HCT116 (cell line): ENCODE data around the gene TTYH1. TPM values are rescaled to one million over a fixed set of nuclear protein-coding genes. Genes with fewer than 3 reads are reported as not detected.

ENCODE experiments used
- ATAC-seq: fragments of 200-7000 bp; cut with Tn5 transposase; 2 replicates; pipeline ENCODE4 v1.9.1; 2020; ENCODE audit warnings: mild to moderate bottlenecking, moderate library complexity
- BruUV-seq: library from RNA; stranded (reverse); fragments of 400-500 nt; replicated peaks from 2 replicates; lab custom pipeline; 2021; lab: Mats Ljungman, UMichigan
- CTCF ChIA-PET: fragments of 300-600 bp; sonication (Branson Sonifier 250); formaldehyde crosslinking; loops from one replicate; lab custom pipeline; 2021; ENCODE audit warnings: antibody characterized with exemption; lab: Charles Lee
- POLR2A ChIA-PET: fragments of 300-600, 350-600 bp; sonication (Branson Sonifier 250); formaldehyde crosslinking; loops from one replicate; lab custom pipeline; 2021; ENCODE audit warnings: antibody characterized with exemption; lab: Charles Lee
- RAD21 ChIA-PET, 2 experiments: fragments of 300-600 bp; sonication (Branson Sonifier 250); formaldehyde crosslinking; loops; one replicate each; lab custom pipeline; 2023; ENCODE audit warnings: low total read pairs in 2 of 2; ENCODE audit not compliant: uncharacterized antibody in 2 of 2, unreplicated experiment in 2 of 2, low non-redundant PET in 1 of 2; lab: Charles Lee
- DNase-seq: peaks from one replicate; pipeline ENCODE4 v3.0.0-alpha.2; 2010; ENCODE audit warnings: low read depth, low spot score
- H2AFZ ChIP-seq: fragments of 200-600 bp; shearing (Covaris generic), sonication (generic); 2 replicates; pipeline ENCODE4 v1.6.1; 2017; ENCODE audit warnings: low read depth, mixed run types, mixed read lengths, antibody characterized with exemption, low read length; ENCODE audit not compliant: poor library complexity, severe bottlenecking
- H3K27ac ChIP-seq: 2 replicates; pipeline ENCODE4 v1.5.1; 2012; ENCODE audit warnings: low read depth, low read length
- H3K27me3 ChIP-seq: fragments of 200-600 bp; sonication (generic); 2 replicates; pipeline ENCODE4 v1.6.1; 2016; ENCODE audit warnings: mixed run types, low read length, mixed read lengths; ENCODE audit not compliant: insufficient read depth
- H3K36me3 ChIP-seq, 2 experiments: fragments of 200-500 bp in 1 of 2; fragments of 200-600 bp in 1 of 2; sonication (Bioruptor generic) in 1 of 2; sonication (generic) in 1 of 2; 2 replicates each; pipeline versions ENCODE4 v1.5.1 to v1.6.1; 2014 to 2016; ENCODE audit warnings: low read length in 2 of 2, inconsistent platforms in 1 of 2, mixed read lengths in 1 of 2, mixed run types in 1 of 2; ENCODE audit not compliant: insufficient read depth in 2 of 2, control insufficient read depth in 1 of 2
- H3K4me1 ChIP-seq, 2 experiments: fragments of 200-600 bp in 1 of 2; sonication (generic) in 1 of 2; 2 replicates each; pipeline versions ENCODE4 v1.5.1 to v1.6.1; 2012 to 2017; ENCODE audit warnings: low read length in 2 of 2, inconsistent platforms in 1 of 2, mild to moderate bottlenecking in 1 of 2, mixed read lengths in 1 of 2, mixed run types in 1 of 2, moderate library complexity in 1 of 2; ENCODE audit not compliant: insufficient read depth in 2 of 2, control insufficient read depth in 1 of 2
- H3K4me2 ChIP-seq: fragments of 200-600 bp; sonication (generic); 2 replicates; pipeline ENCODE4 v1.6.1; 2017; ENCODE audit warnings: mixed run types, low read length, mixed read lengths
- H3K4me3 ChIP-seq, 2 experiments: fragments of 200-600 bp in 1 of 2; sonication (generic) in 1 of 2; replicated peaks in 1 of 2; 2 replicates each; pipeline ENCODE4 v1.5.1; 2011 to 2016; ENCODE audit warnings: low read length in 2 of 2, control low read depth in 1 of 2, low read depth in 1 of 2, mild to moderate bottlenecking in 1 of 2, mixed read lengths in 1 of 2, mixed run types in 1 of 2
- H3K79me2 ChIP-seq: fragments of 200-600 bp; sonication (generic); 2 replicates; pipeline ENCODE4 v1.6.1; 2017; ENCODE audit warnings: mild to moderate bottlenecking, mixed run types, low read length, moderate library complexity, mixed read lengths; ENCODE audit not compliant: insufficient read depth
- H3K9ac ChIP-seq: fragments of 200-600 bp; sonication (generic); 2 replicates; pipeline ENCODE4 v1.6.1; 2016; ENCODE audit warnings: low read length, mixed read lengths
- H3K9me2 ChIP-seq: fragments of 200-600 bp; sonication (generic), shearing (Covaris generic); 2 replicates; pipeline ENCODE4 v1.6.1; 2017; ENCODE audit warnings: mixed run types, mild to moderate bottlenecking, moderate library complexity; ENCODE audit not compliant: insufficient read depth
- H3K9me3 ChIP-seq, 2 experiments: fragments of 200-500 bp in 1 of 2; fragments of 200-600 bp in 1 of 2; sonication (Bioruptor generic) in 1 of 2; sonication (generic) in 1 of 2; 2 replicates each; pipeline ENCODE4 v1.6.1; 2014 to 2017; ENCODE audit warnings: low read length in 2 of 2, mixed read lengths in 2 of 2, inconsistent platforms in 1 of 2, low read depth in 1 of 2, mild to moderate bottlenecking in 1 of 2, mixed run types in 1 of 2, moderate library complexity in 1 of 2; ENCODE audit not compliant: control insufficient read depth in 1 of 2, insufficient read depth in 1 of 2
- H4K20me1 ChIP-seq: fragments of 200-600 bp; sonication (generic), shearing (Covaris generic); 2 replicates; pipeline ENCODE4 v1.6.1; 2017; ENCODE audit warnings: mixed run types, mild to moderate bottlenecking, moderate library complexity; ENCODE audit not compliant: insufficient read depth
- ATF3 ChIP-seq: IDR thresholded peaks from 2 replicates; pipeline ENCODE4 v1.6.1; 2012
- EGR1 ChIP-seq: IDR thresholded peaks from 2 replicates; pipeline ENCODE4 v1.6.1; 2012; ENCODE audit warnings: low read depth
- FOSL1 ChIP-seq: IDR thresholded peaks from 2 replicates; pipeline ENCODE4 v1.6.1; 2012; ENCODE audit warnings: low read depth
- MAX ChIP-seq: IDR thresholded peaks from 2 replicates; pipeline ENCODE4 v1.6.1; 2012
- POLR2A ChIP-seq: IDR thresholded peaks from 2 replicates; pipeline ENCODE4 v1.7.0; 2011; ENCODE audit warnings: borderline replicate concordance; ENCODE audit not compliant: insufficient read depth, insufficient read length; ENCODE audit errors: extremely low read depth
- POLR2AphosphoS5 ChIP-seq: IDR thresholded peaks from 2 replicates; pipeline ENCODE4 v1.6.1; 2011; ENCODE audit warnings: mild to moderate bottlenecking, low read depth, low read length, moderate library complexity
- SP1 ChIP-seq: IDR thresholded peaks from 2 replicates; pipeline ENCODE4 v1.6.1; 2012; ENCODE audit warnings: low read depth
- SRF ChIP-seq: IDR thresholded peaks from 2 replicates; pipeline ENCODE4 v1.6.1; 2012; ENCODE audit warnings: low read depth
- TCF7L2 ChIP-seq: IDR thresholded peaks from 2 replicates; pipeline ENCODE4 v1.7.0; 2011; ENCODE audit warnings: borderline replicate concordance, inconsistent platforms; ENCODE audit not compliant: insufficient read depth, insufficient read length; ENCODE audit errors: extremely low read depth
- ZFX ChIP-seq: fragments of 450-650 bp; IDR thresholded peaks from 2 replicates; pipeline ENCODE4 v1.6.1; 2017
- ZNF274 ChIP-seq: fragments of 200-500 bp; sonication (Bioruptor generic); IDR thresholded peaks from 2 replicates; pipeline ENCODE4 v1.6.1; 2014; ENCODE audit warnings: mild to moderate bottlenecking, low read depth, low read length, inconsistent platforms
- intact Hi-C: fragments of 100-400 bp; cut with micrococcal nuclease; formaldehyde crosslinking; loops from 2 replicates; pipeline ENCODE4 v1.10.0; 2022
- total RNA-seq: library from RNA; stranded (reverse); gene quantifications from one replicate; pipeline ENCODE4 v1.2.1, GENCODE V29; 2021; ENCODE audit not compliant: unreplicated experiment

The TTYH1 gene
- total RNA-seq, 1 experiment from 2014 or later: 0.37 TPM

GRCh38 chr19:54464630-54465425 is 49.6 kb downstream of the TTYH1 start:
- peak overlapping the region; percentile 99 for H3K27ac ChIP-seq
- TF ChIP-seq MAX: peak; percentile 92
- TF ChIP-seq SP1: peak; percentile 78
- no peak for TF ChIP-seq ZNF274
- TF ChIP-seq POLR2A: peak; percentile 26
- 0 out of 2 replicates have a peak, but pooled peaks have one; percentile 42 for TF ChIP-seq SRF
- TF ChIP-seq EGR1: no peak
- peak; percentile 78 for TF ChIP-seq POLR2AphosphoS5
- TF ChIP-seq TCF7L2: peak; percentile 67
- TF ChIP-seq ZFX: peak; percentile 51; the same call in 1 of the 2 replicates
- TF ChIP-seq FOSL1: no peak
- TF ChIP-seq ATF3: no peak
- TF ChIP-seq, all 23 proteins: peak for 7
- CTCF ChIA-PET: no interaction called here

More at GRCh38 chr19:54464630-54465425, 49.6 kb downstream of the TTYH1 start:
- DNase-seq (peak; percentile 69), ATAC-seq (peak; percentile 70)
- Histone ChIP-seq H3K4me3 (peak overlapping the region; percentile 50 to 83), H3K27me3 (no peaks in the 10 kb centered on the region), H3K36me3 (peaks cover 7 to 11% of the 10 kb centered on the region in 2 experiments; a peak in 3 of 4 replicates), H2AFZ (no peak overlapping the region), H3K79me2 (peaks cover 27% of the 10 kb centered on the region), H3K9ac (peak overlapping the region; percentile 96), H3K9me3 (no peaks in the 10 kb centered on the region), H3K9me2 (no peaks in the 10 kb centered on the region), H4K20me1 (no peaks in the 10 kb centered on the region), H3K4me1 (peaks cover 7 to 26% of the 10 kb centered on the region in 2 experiments; a peak in 3 of 4 replicates), H3K4me2 (peak overlapping the region; percentile 97)
- BruUV-seq: no TSS peak
- intact Hi-C loops: no loop called here
- ChIA-PET RAD21 (no interaction called here), POLR2A (interaction anchor here (2.3 kb wide), 1 partner anchor 16 kb away, joined by 5 read pairs; the partner anchor contains the start of gene LENG8)
